GM19397 (cell line): ENCODE measurements around the gene PPP1R9B.

Experiments used
- ATAC-seq: cut with Tn5 transposase; IDR thresholded peaks from one replicate; pipeline ENCODE4 v1.9.1; 2021; ENCODE audit warnings: mild to moderate bottlenecking, moderate library complexity; ENCODE audit not compliant: unreplicated experiment

PPP1R9B gene

DNA sequence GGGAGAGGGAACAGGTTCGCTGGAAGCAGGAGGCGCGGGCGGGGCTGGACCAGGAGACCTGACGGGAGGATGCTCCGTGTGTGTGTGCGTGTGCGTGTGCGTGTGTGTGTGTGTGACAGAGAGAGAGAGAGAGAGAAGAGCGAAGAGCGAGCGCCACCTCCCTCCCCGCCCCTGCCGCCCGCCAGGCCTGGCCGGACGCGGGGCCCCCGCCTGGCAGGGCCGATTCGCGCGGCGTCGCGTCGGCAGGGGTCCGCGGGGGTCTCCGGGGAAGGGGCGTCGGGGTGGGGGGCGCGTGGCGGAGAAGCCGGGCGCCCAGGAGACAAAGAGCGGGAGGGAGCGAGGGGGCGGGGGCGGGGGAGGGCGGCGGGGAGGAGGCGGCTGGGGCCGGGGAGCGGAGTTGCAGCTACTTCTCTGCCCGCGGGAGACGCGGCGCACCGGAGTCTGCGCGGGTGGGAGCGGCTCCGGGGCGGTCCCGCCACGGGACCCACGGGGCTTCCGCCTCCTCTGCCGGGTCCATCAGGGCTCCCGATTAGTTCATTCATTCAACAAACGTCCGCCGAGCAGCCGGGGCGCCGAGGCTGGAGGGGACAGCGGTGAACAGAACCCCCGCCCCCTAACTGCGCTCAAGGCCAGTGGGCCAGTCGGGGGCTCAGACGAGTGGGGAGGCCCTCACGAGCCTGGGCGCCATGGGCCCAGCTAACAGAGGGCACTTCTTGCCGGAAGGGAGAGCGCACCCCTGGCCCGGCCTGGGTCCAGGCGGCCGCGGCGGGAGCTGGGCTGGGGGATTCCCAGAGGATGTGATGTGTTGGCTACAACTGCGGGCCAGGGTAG lies 20.5 kb downstream of the PPP1R9B start, which contains the start of gene SAMD14:
Gene SAMD14, minus strand, starts transcription at position 433 of the 831 bp plus-strand sequence. CDS start 5,201 bp downstream, outside the sequence.
- no peak for ATAC-seq

DNA sequence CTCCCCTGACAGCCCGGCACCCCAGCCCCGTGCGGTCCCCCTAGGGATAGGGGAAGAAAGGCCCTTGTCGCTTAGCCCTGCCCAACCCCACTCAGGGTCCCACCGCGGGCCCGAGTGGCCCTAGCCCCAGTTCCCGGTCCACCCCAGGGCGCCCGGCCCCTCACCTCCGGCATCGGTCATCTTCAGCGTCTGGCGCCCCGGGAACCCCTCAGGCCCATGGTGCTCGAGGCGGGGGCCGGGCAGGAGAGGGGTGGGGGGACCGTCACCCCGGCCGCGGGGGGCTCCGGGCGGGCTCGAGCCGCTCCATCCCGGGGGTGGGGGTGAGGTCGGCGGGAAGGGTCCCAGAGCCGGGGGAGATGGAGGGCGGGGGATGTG lies 21.1 kb downstream of the PPP1R9B start:
- ATAC-seq = no peak

DNA sequence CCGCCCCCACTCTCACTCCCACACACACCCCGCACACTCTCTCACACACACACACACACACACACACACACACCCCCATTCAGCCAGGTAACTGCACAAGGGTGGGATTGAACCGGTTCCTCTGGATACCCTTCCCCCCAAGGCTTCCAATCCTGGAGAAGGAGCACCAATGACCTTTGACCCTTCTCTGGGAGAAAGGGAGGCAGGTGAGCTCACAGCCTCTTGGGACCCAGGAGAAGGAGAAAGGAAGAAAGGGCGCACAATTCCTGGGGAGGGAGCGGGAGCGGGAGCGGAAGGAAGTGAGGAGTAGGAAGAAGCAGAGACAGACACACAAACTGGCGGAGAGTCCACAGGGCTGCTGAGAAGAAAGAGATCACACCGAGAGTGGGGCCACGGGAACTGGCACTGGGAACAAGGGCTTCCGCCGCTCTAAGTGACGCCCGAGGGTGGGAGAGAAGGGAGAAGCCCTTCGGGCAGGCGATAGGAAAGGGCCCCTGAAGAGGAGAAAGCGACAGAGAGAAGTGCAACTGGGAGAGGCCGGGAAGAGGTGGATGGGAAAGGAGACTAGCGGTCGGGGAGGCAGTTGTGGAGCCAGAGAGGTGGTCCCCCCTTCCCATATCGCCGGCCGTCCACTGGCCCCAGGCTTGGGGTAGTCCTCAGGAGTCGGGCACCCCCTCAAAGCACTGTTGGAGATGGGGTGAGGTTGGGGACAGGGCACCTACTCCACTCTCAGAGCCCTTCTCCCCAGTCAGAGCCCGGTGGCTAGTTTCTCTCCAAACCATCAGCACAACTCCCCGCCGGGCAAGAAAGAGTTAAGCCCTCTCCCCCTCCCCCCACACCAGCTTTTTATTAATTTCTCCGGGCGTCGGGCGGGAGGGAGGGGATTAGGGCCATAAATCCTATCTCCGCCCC lies 21.8 kb downstream of the PPP1R9B start:
- no peak for ATAC-seq

DNA sequence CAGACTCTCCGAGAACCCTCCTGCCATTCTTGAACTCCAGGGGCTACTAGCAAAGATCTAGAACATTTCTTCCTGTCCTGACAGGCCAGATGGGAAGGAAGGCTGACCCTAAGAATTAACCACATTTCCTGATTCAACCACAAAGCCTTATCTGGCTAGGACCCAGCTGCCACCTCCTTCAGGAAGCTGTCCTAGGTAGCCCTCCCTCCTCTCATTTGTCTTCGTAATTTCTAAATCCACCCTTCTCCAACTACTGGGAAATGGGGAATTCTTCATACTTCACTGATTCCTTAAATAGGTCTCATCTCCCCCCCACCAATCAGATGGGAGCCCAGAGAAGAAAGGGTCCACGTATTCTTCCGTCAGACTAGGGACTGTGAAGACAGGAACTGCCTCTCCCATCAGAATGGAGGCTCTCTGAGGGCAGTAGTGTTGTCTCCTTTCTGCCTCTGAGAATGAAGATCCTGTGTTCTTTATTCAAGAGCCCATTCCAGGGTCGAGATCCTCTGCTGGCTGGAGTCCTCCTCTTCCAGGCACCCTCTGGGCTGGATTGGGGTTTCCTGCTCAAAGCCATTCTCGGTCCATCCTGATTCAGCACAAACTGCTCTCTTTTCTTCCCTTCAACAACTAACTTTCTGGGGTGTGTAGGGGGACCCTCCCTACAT lies 22.6 kb downstream of the PPP1R9B start:
- ATAC-seq = no peak

DNA sequence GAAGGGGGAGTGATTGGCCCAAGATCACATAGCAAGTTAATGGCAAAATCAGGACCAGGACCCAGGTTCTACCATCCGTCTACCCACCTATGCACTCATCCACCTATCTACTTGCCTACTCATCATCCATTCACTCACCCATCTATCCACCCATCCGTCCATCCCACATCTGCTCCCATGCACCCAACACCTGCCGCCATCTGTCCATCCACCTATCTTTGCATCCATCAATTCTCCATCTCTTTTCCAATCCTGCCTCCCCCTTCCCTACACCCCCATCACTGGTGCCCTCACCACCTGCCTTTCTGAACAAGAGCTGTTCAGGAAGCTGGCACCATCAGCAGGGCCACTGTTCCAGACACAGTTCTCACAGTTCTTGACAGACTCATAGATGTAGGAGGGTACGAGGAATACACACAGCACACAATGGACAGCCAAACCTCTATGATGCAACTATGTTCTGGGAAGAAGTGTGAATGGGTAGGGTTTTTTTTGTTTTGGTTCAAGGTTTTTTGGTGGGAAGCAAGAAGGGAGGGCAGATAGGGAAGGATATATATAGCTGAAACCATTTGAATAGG lies 25.0 kb downstream of the PPP1R9B start:
- no peak for ATAC-seq

DNA sequence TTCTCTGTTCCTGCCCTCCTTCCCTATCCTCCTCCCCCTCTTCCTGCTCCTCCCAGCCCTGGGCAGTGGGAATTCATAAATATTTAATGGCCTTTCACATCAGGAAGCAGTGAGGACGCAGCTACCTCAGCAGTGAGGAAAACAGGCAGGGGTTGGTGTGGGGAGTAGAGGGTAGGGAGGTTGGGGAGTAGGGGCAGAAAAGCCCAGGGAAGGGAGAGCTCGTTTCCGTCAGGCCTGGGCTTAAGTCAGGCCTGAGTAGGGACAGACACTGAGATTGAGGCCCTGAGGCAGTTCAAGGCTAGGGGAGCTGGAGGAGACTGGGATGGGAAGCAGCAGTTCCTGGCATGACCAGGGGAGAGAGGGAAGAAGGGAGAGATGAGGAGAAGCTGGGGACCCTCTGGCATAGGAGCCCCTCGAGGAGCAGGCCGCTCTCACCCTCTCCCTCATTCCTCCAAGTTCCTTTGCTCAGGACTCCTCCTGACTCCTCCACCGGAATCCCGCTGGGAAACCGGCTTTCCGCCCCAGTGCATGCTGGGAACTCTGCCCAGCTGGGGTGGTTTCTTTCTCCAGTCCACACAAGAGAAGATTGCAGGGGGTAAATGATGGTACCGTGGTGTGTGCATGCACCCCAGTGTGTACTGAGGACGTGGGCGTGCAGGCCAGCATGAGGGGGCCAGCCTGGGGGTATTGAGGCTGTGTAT lies 26.7 kb downstream of the PPP1R9B start:
- ATAC-seq = no peak

DNA sequence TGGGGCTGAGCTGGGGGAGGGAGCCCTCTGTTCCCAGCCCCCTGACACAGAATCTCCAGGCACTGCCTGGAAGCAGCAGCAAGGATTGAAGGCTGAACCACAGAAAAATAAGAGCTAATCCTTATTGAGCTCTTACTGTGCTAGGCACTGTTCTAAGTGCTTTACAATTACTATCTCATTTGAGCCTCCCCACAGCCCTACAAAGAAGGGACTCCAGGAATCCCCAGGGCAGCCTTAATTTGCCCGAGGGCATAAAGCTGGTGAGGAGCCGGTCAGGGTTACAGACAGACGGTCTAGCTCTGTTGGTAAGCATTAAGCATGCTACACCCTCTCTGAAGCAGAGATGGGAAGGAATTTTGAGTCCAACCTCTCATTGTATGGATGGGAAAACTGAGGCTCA lies 27.5 kb downstream of the PPP1R9B start:
- ATAC-seq = no peak

DNA sequence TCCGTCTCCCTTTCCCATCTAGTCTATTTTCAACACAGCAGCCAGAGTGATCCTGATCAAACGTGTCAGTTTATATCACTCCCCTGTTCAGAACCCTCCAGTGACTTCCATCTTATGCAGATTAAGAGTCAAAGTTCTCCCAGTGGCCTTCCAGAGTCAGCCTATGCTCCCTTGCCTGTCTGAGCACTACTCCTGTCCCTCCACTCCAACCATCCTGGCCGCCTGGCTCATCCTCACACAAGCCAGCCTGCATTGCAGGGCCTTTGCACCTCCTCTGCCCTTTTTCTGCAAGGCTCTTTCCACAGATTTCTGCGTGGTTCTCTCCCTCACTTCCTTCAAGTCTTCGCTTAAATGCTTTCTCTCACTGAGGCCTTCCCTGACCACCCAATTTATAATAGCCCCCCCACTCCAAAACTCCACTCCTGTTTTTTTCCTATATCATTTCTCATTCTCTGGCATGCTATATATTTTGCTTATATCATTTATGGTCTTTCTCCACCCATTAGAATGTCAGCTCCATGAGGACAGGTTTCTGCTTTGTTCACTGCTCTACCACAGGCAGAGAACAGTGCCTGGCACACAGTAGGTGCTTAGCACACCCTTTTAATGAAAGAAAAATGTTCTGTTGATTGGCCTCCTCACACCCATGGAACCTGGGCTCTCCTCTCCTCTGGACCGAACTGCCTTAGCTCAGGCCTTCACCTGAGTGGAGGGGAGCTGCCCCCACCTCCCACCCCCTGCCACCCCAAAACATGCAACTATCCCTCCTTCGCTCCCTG lies 29.8 kb downstream of the PPP1R9B start:
- ATAC-seq = no peak

DNA sequence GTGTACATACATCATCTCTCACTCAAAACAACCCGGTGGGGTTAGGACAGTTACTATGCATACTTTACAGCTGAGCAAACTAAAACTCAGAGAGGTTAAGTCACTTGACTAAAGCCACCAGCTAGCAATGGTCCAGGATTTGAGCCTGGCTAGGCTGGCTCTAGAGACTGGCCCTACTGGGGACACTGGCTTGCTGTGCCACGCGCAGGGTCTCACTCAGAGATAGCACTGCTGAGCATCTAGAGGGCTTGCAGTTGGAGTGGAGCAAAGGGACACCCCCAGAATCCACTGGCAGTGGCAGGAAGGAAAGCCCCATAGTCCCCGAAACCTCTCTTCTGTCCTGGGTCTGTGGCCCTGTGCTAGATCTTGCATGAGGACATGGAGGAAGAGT lies 31.7 kb downstream of the PPP1R9B start:
- ATAC-seq = no peak

DNA sequence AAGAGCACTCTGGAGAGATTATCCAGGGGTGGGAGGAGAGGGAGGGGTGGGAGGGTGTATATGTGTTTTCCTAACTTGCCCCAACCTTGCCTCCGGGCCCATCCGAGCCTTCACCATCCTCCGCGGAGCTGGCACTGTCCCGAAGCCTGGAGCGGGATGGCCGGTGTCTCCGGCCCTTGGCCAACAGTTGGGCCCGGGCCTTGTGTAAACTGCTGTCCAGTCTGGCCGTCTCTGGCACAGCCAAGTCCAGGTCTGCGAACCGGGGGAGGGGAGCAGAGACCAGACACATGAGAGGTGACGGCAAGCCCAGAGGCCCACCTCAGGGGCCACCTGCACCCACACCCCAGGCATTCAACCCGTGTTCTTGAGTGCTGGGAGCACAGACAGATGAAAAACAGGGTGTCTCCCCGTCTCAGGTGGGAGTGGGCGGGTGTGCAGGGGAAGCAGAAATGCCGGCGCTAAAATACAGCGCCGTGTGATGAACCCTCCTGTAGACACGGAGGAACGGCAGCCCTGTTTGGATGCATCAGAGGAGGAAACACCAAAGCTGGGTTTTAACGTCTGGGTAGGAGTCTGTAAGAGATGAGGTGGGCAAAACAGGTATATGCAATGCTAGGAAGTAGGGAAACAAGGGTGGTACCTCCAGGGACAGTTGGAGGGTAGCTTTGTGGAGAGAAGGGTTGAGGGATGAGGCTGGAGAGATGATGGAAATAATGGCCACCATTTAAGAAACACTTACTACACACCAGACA lies 32.2 kb downstream of the PPP1R9B start:
- no peak for ATAC-seq

DNA sequence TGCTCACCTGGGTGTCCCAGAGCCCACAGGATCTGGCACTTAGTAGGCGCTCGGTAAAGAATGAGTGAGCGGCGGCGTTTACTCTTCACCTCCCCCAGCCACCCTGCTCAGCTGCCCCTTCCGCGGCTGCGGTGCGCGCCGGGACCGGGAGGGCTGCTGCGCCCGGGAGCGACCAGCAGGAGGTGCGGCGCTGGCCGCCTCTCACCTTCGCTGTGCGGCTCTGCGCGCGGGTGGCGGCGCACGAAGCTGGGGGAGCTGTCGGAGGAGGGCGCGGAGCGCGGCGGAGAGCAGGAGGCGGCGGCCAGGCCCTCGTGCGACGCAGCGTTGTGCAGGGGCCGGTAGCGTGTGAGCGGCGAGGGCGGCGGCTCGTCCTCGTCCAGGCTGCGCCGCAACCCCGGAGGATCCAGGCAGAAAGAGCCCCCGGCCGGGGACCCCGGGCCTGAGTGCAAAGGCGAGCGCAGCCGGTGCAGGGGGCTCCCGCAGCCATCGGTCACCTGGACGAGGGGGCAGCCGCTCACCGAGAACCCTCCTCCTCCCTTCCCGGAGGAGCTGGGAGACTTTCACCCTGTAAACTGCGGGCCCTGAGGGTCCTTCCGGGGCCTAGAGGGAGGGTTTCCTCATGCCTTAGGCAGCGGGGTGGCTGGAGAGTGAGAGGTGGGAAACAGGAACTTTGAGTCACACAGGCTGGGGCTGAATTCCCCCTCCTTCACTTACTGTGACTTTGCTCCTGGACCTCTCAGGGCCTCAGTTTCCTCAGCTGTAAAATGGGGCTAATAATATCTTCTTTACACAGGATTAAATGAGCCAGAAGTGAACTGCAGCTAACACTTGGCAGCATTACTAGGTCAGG lies 33.0 kb downstream of the PPP1R9B start:
- no peak for ATAC-seq

DNA sequence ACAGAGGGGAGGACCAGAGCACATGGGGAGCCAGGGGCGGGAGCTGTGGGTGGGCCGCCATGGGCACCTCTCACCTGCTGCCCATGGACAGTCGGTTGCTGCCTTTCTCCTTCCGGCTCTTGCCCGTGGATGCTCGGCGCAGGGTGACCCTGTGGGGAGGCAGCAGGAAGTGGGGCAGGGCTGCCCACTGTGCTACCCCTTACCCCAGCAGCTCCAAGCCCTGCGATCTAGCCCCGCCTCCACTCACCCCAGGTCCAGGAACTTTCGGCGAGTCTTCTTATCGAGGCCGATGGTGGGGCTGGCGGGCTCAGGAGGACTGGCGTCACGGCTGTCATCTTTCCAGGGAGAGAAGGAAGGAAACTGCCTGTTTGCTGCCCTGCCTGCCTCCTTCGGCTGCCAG lies 34.7 kb downstream of the PPP1R9B start:
- no peak for ATAC-seq

DNA sequence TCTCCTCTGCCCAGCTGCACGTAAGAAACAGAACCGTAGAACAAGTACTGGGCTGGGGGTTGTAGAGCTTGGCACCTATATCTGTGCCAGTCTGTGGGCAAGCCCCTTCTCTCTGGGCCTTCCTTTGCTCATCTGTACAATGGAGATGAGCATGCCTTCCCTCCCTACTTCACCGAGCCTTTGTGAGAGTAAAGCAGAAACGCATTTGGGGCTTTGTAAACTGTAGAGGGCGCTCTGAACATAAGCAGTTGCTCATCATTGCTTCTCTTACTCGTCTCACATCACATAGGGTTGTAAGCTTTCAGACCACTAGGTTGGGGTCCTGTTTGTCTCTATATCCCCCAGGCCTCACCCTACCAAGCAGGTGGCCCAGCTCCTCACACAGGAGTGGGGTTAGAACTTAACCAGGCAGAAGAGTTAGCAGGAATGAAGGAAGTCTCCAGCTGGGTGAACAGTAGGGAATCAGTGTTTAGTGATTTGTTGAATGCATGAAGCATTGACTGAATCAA lies 35.6 kb downstream of the PPP1R9B start:
- no peak for ATAC-seq

DNA sequence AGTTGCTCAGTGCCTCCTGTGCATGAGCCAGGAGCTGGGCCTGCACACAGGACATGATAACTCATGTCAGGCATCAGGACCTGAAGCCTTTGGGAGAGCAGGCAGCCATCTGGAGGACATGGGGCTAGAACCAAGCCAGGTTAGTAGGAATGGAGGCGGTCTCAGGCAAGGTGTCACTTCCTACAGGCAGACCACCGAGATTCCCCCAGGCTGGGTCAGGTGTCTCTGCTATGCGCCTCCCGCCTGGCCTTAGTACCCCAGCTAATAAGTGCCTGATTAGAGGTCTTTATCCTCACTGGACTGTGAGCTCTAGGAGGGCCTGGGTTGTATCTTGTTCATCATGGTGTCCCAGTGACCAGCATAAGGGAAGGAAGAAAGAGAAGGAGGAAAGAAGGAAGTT lies 36.1 kb downstream of the PPP1R9B start:
- no peak for ATAC-seq

DNA sequence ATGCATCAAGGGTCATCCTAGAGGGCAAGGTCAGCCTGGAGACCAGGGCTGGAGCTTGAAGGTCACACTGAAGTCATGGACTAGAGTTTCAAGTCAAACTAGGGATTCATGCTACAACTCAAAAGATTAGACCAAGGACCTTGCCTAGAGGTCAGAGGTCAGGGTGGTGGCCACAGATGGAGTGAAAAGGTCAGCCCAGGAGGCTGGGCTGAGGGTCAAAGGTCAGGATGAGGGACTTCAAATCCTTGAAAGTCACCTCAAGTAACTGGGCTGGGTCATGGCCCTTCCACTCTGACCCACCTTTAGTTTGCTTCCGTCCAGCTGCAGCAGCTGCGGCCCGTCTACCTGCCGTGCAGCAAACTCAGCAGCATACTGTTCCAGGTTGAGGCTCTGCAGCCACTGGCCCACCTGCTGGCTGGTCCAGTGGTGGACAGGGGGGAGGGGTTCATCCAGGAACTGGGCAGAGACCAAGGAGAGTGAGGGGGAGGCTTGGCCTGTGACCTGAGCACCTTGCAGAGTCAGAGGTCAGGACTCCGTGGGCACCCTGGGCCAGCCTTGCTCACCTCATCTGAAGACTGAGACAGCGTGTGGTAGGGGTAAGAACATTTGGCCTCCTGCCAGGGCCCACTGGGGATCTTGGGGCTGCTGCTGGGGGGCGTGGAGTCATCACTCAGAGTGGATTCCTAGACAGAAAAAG lies 36.7 kb downstream of the PPP1R9B start:
- no peak for ATAC-seq

DNA sequence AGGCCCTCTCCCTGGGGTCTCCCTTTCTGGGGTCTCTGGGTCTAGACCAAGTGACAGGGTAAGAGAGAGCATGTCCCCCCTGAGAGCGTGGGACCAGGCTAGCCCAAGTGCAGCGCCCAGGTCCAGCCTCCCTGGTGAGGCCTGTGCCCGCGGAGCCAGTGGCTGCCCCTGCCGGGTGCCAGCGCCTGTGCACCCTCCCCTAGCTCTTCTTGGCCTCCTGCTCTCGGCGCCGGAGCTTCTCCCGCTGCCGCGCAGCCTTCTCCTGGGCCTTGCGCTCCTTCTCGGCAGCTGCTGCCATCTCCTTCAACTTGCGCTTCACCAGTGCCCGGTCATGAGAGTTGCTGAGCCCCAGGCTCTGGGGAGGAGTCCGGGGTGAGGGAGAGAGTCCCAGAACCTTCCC lies 37.8 kb downstream of the PPP1R9B start:
- no peak for ATAC-seq
